H1 (cell line): ENCODE data around the gene CASP8AP2. TPM values are rescaled to one million over a fixed set of nuclear protein-coding genes. Genes with fewer than 3 reads are reported as not detected.

ENCODE experiments used
- CTCF ChIA-PET: fragments of 300-600 bp; sonication (Branson Sonifier 250); formaldehyde crosslinking; loops from one replicate; lab custom pipeline; 2021; ENCODE audit not compliant: partially characterized antibody; lab: Charles Lee
- POLR2A ChIA-PET: fragments of 300-600 bp; sonication (Branson Sonifier 250); formaldehyde crosslinking; loops from one replicate; lab custom pipeline; 2021; ENCODE audit warnings: inconsistent platforms; ENCODE audit not compliant: partially characterized antibody; lab: Charles Lee
- DNase-seq, 2 experiments: peaks; one replicate each; pipeline versions ENCODE4 v3.0.0 to v3.0.0-alpha.2; 2010 to 2022; ENCODE audit warnings: low spot score in 2 of 2, low read depth in 1 of 2, mixed read lengths in 1 of 2
- FAIRE-seq: peaks from 2 replicates; lab custom pipeline; 2011; peaks lifted over from hg19 to GRCh38; lab: Jason Lieb, UNC
- H2AFZ ChIP-seq: 2 replicates; pipeline ENCODE4 v1.8.1; 2012; ENCODE audit warnings: low read length, inconsistent platforms
- H2AK5ac ChIP-seq: 2 replicates; pipeline ENCODE4 v1.6.1; 2013; ENCODE audit warnings: low read depth, low read length
- H2BK120ac ChIP-seq: replicated peaks from 2 replicates; pipeline ENCODE3; 2013; ENCODE audit warnings: low read depth, low read length, inconsistent platforms
- H2BK12ac ChIP-seq: 2 replicates; pipeline ENCODE4 v1.6.1; 2013; ENCODE audit warnings: low read depth, low read length
- H2BK15ac ChIP-seq: 2 replicates; pipeline ENCODE4 v1.6.1; 2013; ENCODE audit warnings: low read length
- H2BK20ac ChIP-seq: 2 replicates; pipeline ENCODE4 v1.6.1; 2013; ENCODE audit warnings: low read length
- H2BK5ac ChIP-seq: 2 replicates; pipeline ENCODE4 v1.6.1; 2013; ENCODE audit warnings: low read depth, low read length
- H3K14ac ChIP-seq: 2 replicates; pipeline ENCODE4 v1.6.1; 2013; ENCODE audit warnings: inconsistent platforms; ENCODE audit not compliant: insufficient read length
- H3K18ac ChIP-seq: 2 replicates; pipeline ENCODE4 v1.6.1; 2013; ENCODE audit warnings: low read length; ENCODE audit errors: extremely low read depth
- H3K23ac ChIP-seq: 2 replicates; pipeline ENCODE4 v1.6.1; 2013; ENCODE audit warnings: inconsistent platforms; ENCODE audit not compliant: insufficient read length
- H3K23me2 ChIP-seq: 2 replicates; pipeline ENCODE4 v1.6.1; 2013; ENCODE audit warnings: low read depth, low read length
- H3K27ac ChIP-seq: 2 replicates; pipeline ENCODE4 v1.6.1; 2011; ENCODE audit warnings: low read depth, low read length, inconsistent platforms
- H3K27me3 ChIP-seq, 4 experiments: replicated peaks in 1 of 4; 1 replicate in 1 of 4; 2 replicates in 3 of 4; pipeline versions ENCODE4 v1.6.1 to v1.8.1; 2011 to 2013; ENCODE audit warnings: low read length in 3 of 4, mild to moderate bottlenecking in 3 of 4, inconsistent platforms in 2 of 4, mixed read lengths in 2 of 4, moderate library complexity in 1 of 4; ENCODE audit not compliant: control insufficient read depth in 3 of 4, insufficient read depth in 3 of 4; ENCODE audit errors: extremely low read depth in 1 of 4
- H3K36me3 ChIP-seq, 4 experiments: 2 replicates each; pipeline versions ENCODE4 v1.6.1 to v1.8.1; 2011 to 2013; ENCODE audit warnings: mild to moderate bottlenecking in 4 of 4, low read length in 3 of 4, moderate library complexity in 2 of 4, control low read depth in 1 of 4, inconsistent platforms in 1 of 4; ENCODE audit not compliant: insufficient read depth in 4 of 4, control insufficient read depth in 2 of 4
- H3K4ac ChIP-seq: replicated peaks from 2 replicates; pipeline ENCODE3; 2013; ENCODE audit warnings: low read length, low read depth, mixed read lengths, inconsistent platforms; ENCODE audit not compliant: insufficient read length
- H3K4me1 ChIP-seq, 4 experiments: replicated peaks in 1 of 4; 1 replicate in 1 of 4; 2 replicates in 3 of 4; pipeline versions ENCODE4 v1.6.1 to v1.8.1; 2011 to 2013; ENCODE audit warnings: low read length in 3 of 4, inconsistent platforms in 2 of 4, mixed read lengths in 1 of 4; ENCODE audit not compliant: insufficient read depth in 4 of 4, control insufficient read depth in 3 of 4
- H3K4me2 ChIP-seq, 2 experiments: 2 replicates each; pipeline versions ENCODE4 v1.6.1 to v1.8.1; 2011 to 2013; ENCODE audit warnings: low read depth in 2 of 2, low read length in 2 of 2, control low read depth in 1 of 2, inconsistent platforms in 1 of 2, mild to moderate bottlenecking in 1 of 2; ENCODE audit not compliant: insufficient read depth in 1 of 2
- H3K4me3 ChIP-seq, 4 experiments: fragments of 200-600, 300-600 bp in 1 of 4; sonication (generic), shearing (Covaris generic), sonication (Bioruptor Twin) in 1 of 4; 2 replicates each; pipeline versions ENCODE4 v1.5.1 to v1.8.1; 2011 to 2016; ENCODE audit warnings: low read length in 4 of 4, low read depth in 3 of 4, control low read depth in 2 of 4, inconsistent platforms in 2 of 4, mild to moderate bottlenecking in 2 of 4, mixed read lengths in 1 of 4, moderate library complexity in 1 of 4; ENCODE audit not compliant: insufficient read depth in 2 of 4; ENCODE audit errors: extremely low read depth in 1 of 4
- H3K56ac ChIP-seq: replicated peaks from 2 replicates; pipeline ENCODE3; 2013; ENCODE audit warnings: low read depth, mild to moderate bottlenecking, mixed read lengths, low read length, inconsistent platforms; ENCODE audit not compliant: insufficient read length
- H3K79me1 ChIP-seq: 2 replicates; pipeline ENCODE4 v1.6.1; 2013; ENCODE audit warnings: low read depth, low read length, control low read depth
- H3K79me2 ChIP-seq, 2 experiments: 2 replicates each; pipeline versions ENCODE4 v1.6.1 to v1.8.1; 2012 to 2013; ENCODE audit warnings: low read length in 2 of 2, mild to moderate bottlenecking in 2 of 2, inconsistent platforms in 1 of 2; ENCODE audit not compliant: insufficient read depth in 2 of 2, control insufficient read depth in 1 of 2
- H3K9ac ChIP-seq, 4 experiments: replicated peaks in 1 of 4; 1 replicate in 1 of 4; 2 replicates in 3 of 4; pipeline versions ENCODE4 v1.6.1 to v1.8.1; 2011 to 2013; ENCODE audit warnings: low read depth in 3 of 4, low read length in 3 of 4, control low read depth in 2 of 4, mild to moderate bottlenecking in 2 of 4, moderate library complexity in 2 of 4, inconsistent platforms in 1 of 4; ENCODE audit errors: extremely low read depth in 1 of 4
- H3K9me3 ChIP-seq, 2 experiments: 2 replicates each; pipeline versions ENCODE4 v1.6.1 to v1.8.1; 2012 to 2013; ENCODE audit warnings: mild to moderate bottlenecking in 2 of 2, moderate library complexity in 2 of 2, control low read depth in 1 of 2, inconsistent platforms in 1 of 2, low read depth in 1 of 2, low read length in 1 of 2, mixed read lengths in 1 of 2; ENCODE audit not compliant: insufficient read depth in 2 of 2
- H4K20me1 ChIP-seq, 2 experiments: replicated peaks in 1 of 2; 2 replicates each; pipeline versions ENCODE3 to v1.8.1; 2011 to 2013; ENCODE audit warnings: inconsistent platforms in 2 of 2, low read length in 2 of 2, mild to moderate bottlenecking in 1 of 2; ENCODE audit not compliant: insufficient read depth in 2 of 2, control insufficient read depth in 1 of 2
- H4K5ac ChIP-seq: 2 replicates; pipeline ENCODE4 v1.6.1; 2013; ENCODE audit warnings: low read length, low read depth, mixed read lengths, inconsistent platforms; ENCODE audit not compliant: insufficient read length
- H4K8ac ChIP-seq: 2 replicates; pipeline ENCODE4 v1.8.0; 2013; ENCODE audit warnings: mild to moderate bottlenecking, moderate library complexity, low read length, inconsistent platforms; ENCODE audit not compliant: insufficient read depth; ENCODE audit errors: extremely low read depth
- H4K91ac ChIP-seq: replicated peaks from 2 replicates; pipeline ENCODE3; 2013; ENCODE audit warnings: low read length, mixed read lengths, inconsistent platforms; ENCODE audit not compliant: insufficient read length
- CBX8 ChIP-seq: fragments of 300-800, 300-1000 bp; sonication (generic); IDR thresholded peaks from 2 replicates; pipeline ENCODE4 v1.7.1; 2016; ENCODE audit warnings: low read depth, low read length, borderline replicate concordance
- CREB1 ChIP-seq: IDR thresholded peaks from 2 replicates; pipeline ENCODE4 v1.6.1; 2012; ENCODE audit warnings: inconsistent platforms
- EZH2 ChIP-seq: fragments of 200-600 bp; sonication (generic); IDR thresholded peaks from 2 replicates; pipeline ENCODE4 v1.7.1; 2012; ENCODE audit warnings: low read depth, mild to moderate bottlenecking, moderate library complexity, low read length, inconsistent platforms; ENCODE audit not compliant: severe bottlenecking
- GABPA ChIP-seq: IDR thresholded peaks from 2 replicates; pipeline ENCODE4 v1.6.1; 2011; ENCODE audit warnings: mild to moderate bottlenecking, low read length, moderate library complexity, borderline replicate concordance; ENCODE audit not compliant: insufficient read depth
- JUND ChIP-seq: IDR thresholded peaks from 2 replicates; pipeline ENCODE4 v1.6.1; 2011; ENCODE audit warnings: mild to moderate bottlenecking, improper control_type of control experiment, low read length
- MAFK ChIP-seq: IDR thresholded peaks from 2 replicates; pipeline ENCODE4 v1.6.1; 2012; ENCODE audit warnings: low read depth, mild to moderate bottlenecking, improper control_type of control experiment, low read length
- NRF1 ChIP-seq: IDR thresholded peaks from 2 replicates; pipeline ENCODE4 v1.6.1; 2011; ENCODE audit warnings: mild to moderate bottlenecking, low read depth, low read length, improper control_type of control experiment
- RFX5 ChIP-seq: IDR thresholded peaks from 2 replicates; pipeline ENCODE4 v1.6.1; 2011; ENCODE audit warnings: low read depth, low read length, improper control_type of control experiment, borderline replicate concordance
- RXRA ChIP-seq: IDR thresholded peaks from 2 replicates; pipeline ENCODE4 v1.6.1; 2011; ENCODE audit warnings: low read depth, mild to moderate bottlenecking, low read length, moderate library complexity; ENCODE audit not compliant: insufficient read depth
- SIN3A ChIP-seq, 2 experiments: IDR thresholded peaks in 1 of 2; conservative IDR thresholded peaks in 1 of 2; 2 replicates each; pipeline ENCODE4 v1.6.1; 2011 to 2012; ENCODE audit warnings: low read length in 2 of 2, improper control_type of control experiment in 1 of 2, low read depth in 1 of 2, mild to moderate bottlenecking in 1 of 2
- SIX5 ChIP-seq: IDR thresholded peaks from 2 replicates; pipeline ENCODE4 v1.6.1; 2011; ENCODE audit warnings: mild to moderate bottlenecking, low read depth, low read length
- SP4 ChIP-seq: IDR thresholded peaks from 2 replicates; pipeline ENCODE4 v1.6.1; 2012; ENCODE audit warnings: low read length, inconsistent platforms
- ZNF274 ChIP-seq: IDR thresholded peaks from 2 replicates; pipeline ENCODE4 v1.7.0; 2012; ENCODE audit warnings: low read length, borderline replicate concordance; ENCODE audit errors: extremely low read depth
- WGBS, 2 experiments: shearing (Covaris generic) in 1 of 2; methylation state at CpG; one replicate each; pipeline versions ENCODE4 v1.1.6 to v1.1.7; 2013 to 2015; ENCODE audit warnings: low lambda C conversion rate in 2 of 2, mixed read lengths in 2 of 2, inconsistent platforms in 1 of 2, low coverage in 1 of 2, missing lambda C conversion rate in 1 of 2; ENCODE audit not compliant: insufficient replicate concordance in 2 of 2, insufficient coverage in 1 of 2, insufficient read length in 1 of 2; ENCODE audit errors: extremely low coverage in 1 of 2, missing lambda C conversion rate in 1 of 2; 5-methylcytosine and 5-hydroxymethylcytosine counted together
- polyA plus RNA-seq, 7 experiments: library from polyadenylated mRNA; depleted of rRNA in 3 of 7; stranded (reverse) in 5 of 7; unstranded in 2 of 7; fragments of >200 nt in 5 of 7; fragments of 200-250 nt in 2 of 7; gene quantifications; 1 replicate in 5 of 7; 2 replicates in 1 of 7; 4 replicates in 1 of 7; pipeline versions ENCODE4 v1.2.1 to v1.2.3, GENCODE V29; 2011 to 2013; ENCODE audit warnings: missing spikeins in 2 of 7, mixed read lengths in 2 of 7
- total RNA-seq: library from RNA; stranded (reverse); fragmentation: NEBNext Ultra II Directional; extraction: Animal tissue kit (Norgen Biotek cat#: 25700); gene quantifications from 2 replicates; pipeline ENCODE4 v1.2.1, GENCODE V29; 2021
- TF ChIP-seq, protein P1 (sequence below): IDR thresholded peaks from 2 replicates; pipeline ENCODE4 v1.6.1; 2011; ENCODE audit warnings: low read length, improper control_type of control experiment

CASP8AP2 gene
- total and polyA plus RNA-seq, 2 of the 8 experiments (the other 6 are each of a cell fraction or from before 2014, with no cell fraction given): 6.9 to 32.1 TPM

DNA sequence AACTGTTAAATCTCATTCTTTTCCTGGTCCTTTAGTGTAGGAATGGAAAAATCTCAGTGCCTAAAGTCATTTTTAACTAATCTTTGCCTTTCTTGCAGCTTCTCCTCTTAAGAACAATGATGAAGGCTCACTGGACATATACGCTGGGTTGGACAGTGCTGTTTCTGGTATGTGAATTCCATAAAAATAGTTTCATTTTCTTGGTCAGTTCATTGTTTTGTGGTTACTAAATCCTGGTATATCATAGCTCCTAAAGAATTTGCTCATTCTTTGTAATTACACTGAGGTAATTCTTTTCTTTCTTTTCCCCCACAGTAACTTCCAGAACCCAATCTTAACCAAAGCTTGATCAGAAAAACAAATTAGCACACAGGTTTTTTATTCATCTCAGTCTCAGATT is 23.4 kb downstream of the CASP8AP2 start:
- Histone ChIP-seq H2BK5ac (no peak overlapping the region), H4K91ac (no peak overlapping the region), H3K23ac (no peak overlapping the region), H2BK12ac (no peak overlapping the region), H3K4me1 (no peaks in the 10 kb centered on the region), H4K20me1 (no peaks in the 10 kb centered on the region), H3K79me2 (peaks cover 0 to 18% of the 10 kb centered on the region in 2 experiments; a peak in 2 of 4 replicates), H3K27ac (no peak overlapping the region), H3K18ac (no peak overlapping the region), H2BK120ac (no peak overlapping the region), H2BK20ac (no peak overlapping the region), H2BK15ac (no peak overlapping the region), H4K8ac (no peak overlapping the region), H3K4ac (no peak overlapping the region), H3K4me2 (no peak overlapping the region), H3K9ac (no peak overlapping the region), H3K23me2 (no peaks in the 10 kb centered on the region), H3K27me3 (no peaks in the 10 kb centered on the region), H2AK5ac (no peak overlapping the region), H3K36me3 (peaks cover 10 to 67% (median 34%) of the 10 kb centered on the region in 4 experiments), H3K4me3 (no peak overlapping the region), H2AFZ (no peak overlapping the region), H3K14ac (no peak overlapping the region), H3K79me1 (peaks cover 4% of the 10 kb centered on the region; the same call in 1 of the 2 replicates), H3K9me3 (no peaks in the 10 kb centered on the region), H3K56ac (no peak overlapping the region), H4K5ac (no peak overlapping the region)
- no peak for DNase-seq
- ChIA-PET POLR2A (interaction anchor here (0.8 to 1.6 kb wide), 3 partner anchors 9 to 22 kb away, joined by 3 to 5 read pairs (median 5); no protein-coding TSS in a partner anchor), CTCF (no interaction called here)
- 100% methylated on average over 1 of the region's 1 CpG; no CpG with 5 or more reads in 1 of the 2 experiments for WGBS, 2 experiments
- no peak for FAIRE-seq
- TF ChIP-seq RXRA: no peak
- no peak for TF ChIP-seq CREB1
- no peak for TF ChIP-seq SIX5
- TF ChIP-seq, protein P1, sequence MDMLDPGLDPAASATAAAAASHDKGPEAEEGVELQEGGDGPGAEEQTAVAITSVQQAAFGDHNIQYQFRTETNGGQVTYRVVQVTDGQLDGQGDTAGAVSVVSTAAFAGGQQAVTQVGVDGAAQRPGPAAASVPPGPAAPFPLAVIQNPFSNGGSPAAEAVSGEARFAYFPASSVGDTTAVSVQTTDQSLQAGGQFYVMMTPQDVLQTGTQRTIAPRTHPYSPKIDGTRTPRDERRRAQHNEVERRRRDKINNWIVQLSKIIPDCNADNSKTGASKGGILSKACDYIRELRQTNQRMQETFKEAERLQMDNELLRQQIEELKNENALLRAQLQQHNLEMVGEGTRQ: no peak
- no peak for TF ChIP-seq SP4
- no peak for TF ChIP-seq JUND
- no peak for TF ChIP-seq CBX8
- TF ChIP-seq SIN3A (conservative IDR thresholded peaks at IDR 0.05 in 1 of 2, IDR thresholded peaks at IDR 0.05 in 1 of 2; ENCODE audit: low read depth in 1 of 2, low read length in 2 of 2): no peak
- TF ChIP-seq MAFK: no peak
- no peak for TF ChIP-seq EZH2
- no peak for TF ChIP-seq RFX5
- TF ChIP-seq NRF1: no peak
- no peak for TF ChIP-seq GABPA
- TF ChIP-seq ZNF274: no peak
